SH-SY5Y (cell line): ENCODE data around the gene RASD2.

Experiments
- GATA2 ChIP-seq: IDR thresholded peaks from 2 replicates; pipeline ENCODE4 v1.6.1; 2011; ENCODE audit warnings: mild to moderate bottlenecking, low read depth, low read length
- GATA3 ChIP-seq: IDR thresholded peaks from 2 replicates; pipeline ENCODE4 v1.6.1; 2011; ENCODE audit warnings: low read depth, mild to moderate bottlenecking, low read length, moderate library complexity

DNA sequence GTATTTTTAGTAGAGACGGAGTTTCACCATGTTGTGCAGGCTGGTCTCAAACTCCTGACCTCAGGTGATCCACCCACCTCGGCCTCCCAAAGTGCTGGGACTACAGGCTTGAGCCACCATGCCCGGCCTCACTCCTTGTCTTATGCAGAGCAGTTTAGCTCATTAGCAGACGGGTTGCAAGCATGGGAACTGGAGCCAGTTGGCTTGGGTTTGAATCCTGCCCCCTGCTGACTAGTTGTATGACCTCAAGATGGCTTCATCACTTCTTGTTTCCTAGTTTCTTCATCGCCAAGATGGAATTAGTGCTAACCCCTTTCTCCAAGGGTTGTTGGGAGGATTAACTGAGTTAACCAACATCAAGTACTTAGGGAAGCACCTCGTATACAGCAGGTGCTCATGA is 23.4 kb upstream of the RASD2 start:
- TF ChIP-seq GATA2 = no peak
- TF ChIP-seq GATA3 = no peak
